CD4-positive, alpha-beta T cell treated with Interleukin-15 for 1 hour (primary cell): Measurements from ENCODE around the gene PPP1R13B.

Experiments used
- DNase-seq: peaks from one replicate; pipeline ENCODE4 v3.0.0-alpha.2; 2020

PPP1R13B gene

DNA sequence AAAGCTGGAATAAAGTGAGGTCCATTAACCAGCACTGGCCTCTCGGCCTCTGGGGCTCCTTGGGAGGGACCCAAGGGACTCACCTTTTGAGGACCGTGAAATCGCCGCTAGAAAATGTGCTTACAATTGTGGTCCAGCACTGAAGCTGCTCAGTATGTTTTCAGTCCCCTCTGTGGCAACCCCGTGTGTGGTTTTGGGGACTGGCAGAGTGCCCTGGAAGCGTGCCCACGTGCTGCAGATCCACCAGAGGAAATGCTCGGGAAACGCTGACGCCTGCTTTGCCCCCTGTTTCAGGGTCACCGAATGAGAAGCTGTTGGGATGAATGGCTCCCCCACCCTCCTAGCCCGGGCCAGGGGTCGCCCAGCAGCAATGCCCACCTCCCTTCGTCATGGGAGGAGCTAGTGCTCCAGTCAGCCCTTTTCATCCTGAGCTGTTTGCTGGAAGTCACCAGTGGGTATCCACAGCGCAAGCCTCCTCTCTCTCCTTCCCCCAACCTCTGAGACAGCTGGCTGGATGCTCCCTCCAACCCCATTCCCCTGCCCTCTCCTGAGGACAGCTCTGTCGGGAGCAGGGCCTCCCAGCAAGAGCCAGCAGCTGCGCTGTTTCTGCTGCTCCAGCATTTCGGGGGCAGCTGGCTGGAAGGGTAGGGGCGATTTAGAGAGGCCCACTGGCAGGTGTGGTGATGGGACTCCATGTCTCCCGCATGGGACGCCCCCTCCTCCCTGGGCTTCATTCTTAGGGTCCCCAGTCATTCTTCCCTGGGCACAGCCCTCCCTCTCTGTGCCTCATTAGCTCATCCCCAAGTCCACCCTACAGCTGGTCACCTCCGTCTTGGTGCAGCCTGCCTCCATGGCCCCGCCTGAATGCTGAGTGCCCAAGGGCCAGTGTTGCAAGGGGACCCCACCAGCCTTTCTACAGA lies 33.2 kb upstream of the PPP1R13B start:
- DNase-seq = peak; percentile 21

DNA sequence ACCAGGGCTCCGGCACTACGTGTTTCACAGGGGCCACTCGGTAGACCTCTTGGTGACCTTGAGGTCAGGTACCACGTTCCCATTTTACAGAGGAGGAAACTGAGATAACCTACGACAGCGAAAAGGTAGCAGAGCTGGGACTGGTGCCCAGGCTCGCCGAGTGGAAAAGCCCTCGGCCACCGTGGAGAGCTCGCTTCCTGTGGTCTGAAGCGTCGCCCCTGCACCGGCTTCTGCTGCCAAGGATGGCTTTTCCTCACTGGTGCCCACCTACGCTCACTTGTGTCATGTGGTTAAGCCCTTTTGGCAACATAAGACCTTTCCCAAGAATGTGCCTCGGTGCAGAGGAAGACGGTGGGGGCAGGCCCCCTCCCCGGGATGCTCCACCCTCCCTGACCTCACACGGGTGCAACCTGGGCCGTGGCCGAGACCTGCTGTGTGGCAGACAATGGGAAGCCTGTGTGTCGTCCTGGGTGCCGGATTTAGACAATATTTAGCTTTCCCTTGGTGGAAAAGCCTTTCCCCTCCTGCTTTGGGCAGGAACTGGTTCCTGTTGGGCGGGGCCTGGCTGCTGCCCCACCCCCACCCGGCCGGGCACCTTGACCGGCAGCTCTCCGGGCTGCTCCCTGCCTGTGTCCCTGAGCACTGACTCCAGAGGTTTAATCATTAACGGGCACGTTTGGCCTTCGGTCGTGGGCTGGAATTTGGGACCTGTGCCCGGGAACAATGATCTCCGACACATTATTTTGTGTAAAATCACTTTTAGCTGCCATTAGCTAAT lies 32.4 kb upstream of the PPP1R13B start:
- no peak for DNase-seq

DNA sequence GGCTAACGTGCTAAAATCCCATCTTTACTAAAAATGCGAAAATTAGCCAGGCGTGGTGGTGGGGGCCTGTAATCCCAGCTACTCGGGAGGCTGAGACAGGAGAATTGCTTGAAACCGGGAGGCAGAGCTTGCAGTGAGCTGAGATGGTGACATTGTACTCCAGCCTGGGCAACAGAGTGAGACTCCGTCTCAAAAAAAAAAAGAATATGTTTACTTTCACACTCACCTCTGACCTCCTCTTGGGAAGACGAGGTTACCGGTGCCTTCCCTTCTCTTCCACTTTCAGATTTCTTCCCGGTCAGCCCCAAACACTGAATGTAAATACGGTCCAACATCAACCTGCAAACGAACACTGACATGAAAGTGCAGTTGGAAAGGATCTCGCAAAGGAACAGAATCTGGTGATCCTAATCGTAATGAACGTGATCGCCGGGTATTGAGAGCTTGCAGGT lies 31.8 kb upstream of the PPP1R13B start:
- DNase-seq = no peak

DNA sequence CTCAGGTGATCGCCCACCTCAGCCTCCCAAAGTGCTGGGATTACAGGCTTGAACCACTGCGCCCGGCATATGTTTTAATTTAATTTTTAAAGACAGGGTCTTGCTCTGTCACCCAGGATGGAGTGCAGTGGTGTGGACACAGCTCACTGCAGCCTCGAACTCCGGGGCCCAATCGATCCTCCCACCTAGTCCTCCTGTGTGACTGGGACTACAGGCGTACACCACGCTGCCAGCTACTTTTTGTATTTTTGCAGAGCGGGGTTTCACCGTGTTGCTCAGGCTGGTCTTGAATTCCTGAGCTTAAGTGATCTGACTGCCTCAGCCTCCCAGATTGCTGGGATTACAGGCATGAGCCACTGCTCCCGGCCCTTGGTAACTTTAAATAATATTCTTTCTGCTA lies 30.8 kb upstream of the PPP1R13B start:
- no peak for DNase-seq

DNA sequence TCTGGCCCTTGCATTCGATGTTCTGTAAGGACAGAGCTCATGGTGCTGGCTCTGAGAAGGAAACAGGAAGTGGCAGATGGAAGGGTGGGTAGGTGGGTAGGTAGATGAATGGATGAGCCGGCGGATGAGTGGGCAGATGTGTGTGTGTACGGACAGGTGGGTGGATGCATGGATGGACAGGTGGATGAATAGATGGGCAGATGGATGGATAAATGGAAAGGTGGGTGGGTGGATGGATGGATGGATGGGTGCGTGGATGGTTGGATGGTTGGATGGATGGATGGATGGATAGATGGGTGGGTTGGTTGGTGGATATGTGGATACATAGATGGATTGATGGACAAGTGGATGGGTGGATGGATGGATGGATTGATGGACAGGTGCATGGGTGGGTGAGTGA lies 27.6 kb upstream of the PPP1R13B start:
- DNase-seq = no peak

DNA sequence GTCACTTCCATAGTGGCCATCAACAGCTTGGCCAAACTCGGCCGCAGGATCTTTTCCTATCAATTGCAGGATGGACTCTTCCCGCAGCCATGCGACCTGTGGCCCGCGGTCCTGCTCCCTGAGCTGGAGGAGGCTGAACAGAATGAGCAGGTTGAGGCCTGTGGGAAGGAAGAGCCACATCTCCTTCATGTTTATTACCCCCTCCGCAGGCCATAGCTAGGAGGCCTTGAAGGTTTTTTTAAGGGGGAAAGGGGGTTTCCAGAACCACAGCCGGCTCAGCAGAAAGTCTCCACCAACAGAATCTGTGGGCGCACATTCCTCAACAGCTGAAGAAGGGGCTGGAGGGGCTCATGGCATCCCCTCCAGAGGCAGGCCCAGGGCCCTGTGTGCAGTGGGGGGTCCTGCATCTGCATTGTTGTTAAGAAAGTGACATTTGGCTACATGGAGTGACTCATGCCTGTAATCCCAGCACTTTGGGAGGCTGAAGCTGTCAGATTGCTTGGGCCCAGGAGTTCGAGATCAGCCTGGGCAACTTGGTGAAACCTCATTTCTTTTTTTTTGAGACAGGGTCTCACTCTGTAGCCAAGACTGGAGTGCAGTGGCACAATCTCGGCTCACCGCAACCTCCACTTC lies 25.2 kb upstream of the PPP1R13B start:
- DNase-seq = no peak

DNA sequence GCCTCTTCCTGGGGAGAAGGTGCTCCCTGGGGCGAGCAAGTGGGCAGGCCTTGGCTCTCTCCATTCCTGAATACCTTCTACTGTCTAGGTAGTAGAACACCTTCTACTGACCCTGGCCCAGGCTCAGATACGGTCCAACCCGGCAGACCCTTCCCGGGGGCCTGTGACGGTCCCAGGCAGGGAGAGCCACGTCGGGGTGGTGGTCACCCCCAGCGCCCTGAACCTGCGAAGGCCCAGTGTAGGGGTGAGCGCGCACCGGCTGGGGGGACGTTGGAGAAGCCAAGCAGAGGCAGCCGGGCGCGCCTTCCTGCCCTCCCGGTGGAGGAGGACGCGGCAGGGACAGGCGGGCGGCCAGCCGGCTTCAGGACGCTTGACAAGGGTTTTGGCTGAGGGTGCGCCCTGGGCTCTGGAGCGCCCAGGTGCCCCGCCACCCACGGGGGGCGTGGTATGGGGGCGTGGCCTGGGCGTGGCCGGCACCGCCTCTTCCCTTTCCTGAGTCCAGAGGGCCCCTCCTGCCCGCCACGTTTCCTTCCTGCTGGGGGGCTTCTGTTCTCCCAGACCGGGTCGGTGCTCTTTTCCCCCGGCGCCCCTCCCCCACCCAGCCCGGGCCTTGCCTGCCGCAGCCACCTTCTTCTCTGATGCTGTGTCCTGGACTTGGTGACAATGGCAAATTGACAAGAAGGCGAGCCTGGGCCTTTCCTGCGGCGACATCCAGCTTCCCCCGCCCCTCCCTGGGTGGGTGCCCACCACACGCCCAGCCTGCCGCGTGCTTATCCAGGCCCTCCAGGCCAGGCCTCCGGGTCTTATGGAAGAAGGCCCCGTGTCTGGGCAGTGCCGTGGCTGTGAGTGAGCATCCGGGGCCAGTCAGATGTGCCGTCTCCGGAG lies 24.5 kb upstream of the PPP1R13B start:
- peak; percentile 65 for DNase-seq

DNA sequence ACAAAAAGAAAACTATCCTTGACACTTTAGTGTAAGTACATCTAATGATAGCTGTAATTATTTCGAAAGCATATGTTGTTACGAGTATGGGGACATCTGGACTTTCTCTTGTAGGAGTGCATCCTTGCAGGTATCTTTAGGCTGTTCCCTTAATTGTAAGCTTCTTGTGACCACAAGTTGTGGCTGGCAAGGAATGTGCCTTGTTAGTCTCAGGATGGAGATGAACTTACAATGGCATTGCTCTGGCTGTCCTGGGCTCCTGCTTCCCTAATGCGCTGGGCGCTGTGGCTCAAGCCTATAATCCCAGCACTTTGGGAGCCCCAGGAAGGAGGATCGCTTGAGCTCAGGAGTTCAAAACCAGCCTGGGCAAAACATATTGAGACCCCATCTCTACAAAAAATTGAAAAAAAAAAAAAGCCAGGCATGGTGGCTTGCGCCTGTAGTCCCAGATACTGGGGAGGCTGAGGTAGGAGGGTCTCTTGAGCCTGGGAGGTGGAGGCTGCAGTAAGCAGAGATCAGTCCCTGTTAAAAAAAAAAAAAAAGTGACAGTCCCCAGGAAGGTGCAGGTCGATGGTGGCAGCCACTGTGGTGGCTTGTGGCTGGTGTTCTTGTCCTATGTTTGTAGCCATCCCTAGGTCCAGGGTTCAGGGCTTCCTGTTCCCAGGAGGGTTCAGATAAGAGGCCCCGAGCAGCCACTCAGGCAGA lies 23.7 kb upstream of the PPP1R13B start:
- no peak for DNase-seq

DNA sequence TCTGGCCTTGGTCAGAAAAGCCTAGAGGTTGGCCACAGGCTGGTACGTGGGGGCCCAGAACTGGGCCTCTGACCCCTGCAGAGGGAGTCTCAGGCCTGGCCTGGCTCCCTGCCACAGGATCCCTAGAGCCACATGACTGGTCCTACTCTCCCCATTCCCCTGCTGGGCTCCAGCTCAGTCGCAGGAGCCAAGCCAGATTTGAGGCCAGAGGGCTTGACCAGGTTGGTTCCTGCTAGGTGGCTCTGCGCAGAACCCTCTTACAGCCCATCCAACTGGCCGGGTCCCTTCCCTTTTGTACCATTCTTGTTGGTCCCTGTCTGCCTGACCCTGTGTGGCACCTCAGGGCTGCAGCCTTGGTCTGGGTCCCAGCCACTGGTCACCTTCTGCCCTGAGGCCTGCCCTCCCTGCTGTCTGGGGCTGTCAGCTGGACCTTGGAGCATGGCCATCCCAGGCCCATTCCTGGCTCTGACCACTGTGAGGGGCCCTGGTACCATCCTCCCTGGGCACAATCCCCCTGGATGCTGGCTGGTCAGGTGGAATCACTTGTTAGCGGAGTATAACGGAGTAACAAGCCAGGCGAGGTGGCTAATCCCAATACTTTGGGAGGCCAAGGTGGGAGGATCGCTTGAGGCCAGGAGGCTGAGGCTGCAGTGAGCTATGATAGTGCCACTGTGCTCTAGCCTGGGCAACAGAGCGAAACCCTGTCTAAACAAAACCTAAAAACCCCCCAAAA lies 22.9 kb upstream of the PPP1R13B start:
- DNase-seq = no peak

DNA sequence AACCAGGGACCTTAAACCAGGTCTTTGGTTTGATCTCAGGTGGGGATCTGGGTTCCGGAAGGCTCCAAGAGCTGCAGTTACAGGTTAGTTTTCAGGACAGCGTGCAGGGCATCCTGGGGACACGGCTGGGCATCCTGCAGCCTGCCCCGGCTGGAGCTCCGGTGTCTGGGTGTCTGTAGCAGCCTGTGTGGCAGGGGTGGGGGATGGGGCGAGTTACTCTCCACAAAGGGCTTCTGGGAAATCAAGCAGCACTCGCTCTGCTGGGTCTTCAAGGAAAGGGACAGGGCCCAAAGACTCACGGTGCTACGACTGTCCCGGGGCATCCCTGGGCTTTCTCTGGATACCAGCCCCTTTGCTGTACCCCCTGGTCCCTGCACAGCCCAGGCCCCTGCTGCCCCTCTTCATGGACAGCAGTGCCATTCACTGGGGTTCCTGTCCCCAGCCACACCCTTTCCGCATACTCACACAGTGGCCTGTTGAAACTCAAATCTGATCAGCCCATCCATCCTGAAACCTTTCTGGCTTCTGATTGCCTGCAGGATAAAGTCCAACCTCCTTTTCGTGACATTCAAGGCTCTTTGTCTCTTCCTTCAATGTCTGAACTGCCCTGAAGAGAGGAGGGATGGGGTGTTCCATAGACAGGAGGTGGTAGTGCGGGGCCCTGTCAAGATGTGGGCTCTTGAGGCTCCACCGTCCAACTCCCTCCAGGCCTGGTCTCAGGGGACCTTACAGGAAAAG lies 22.2 kb upstream of the PPP1R13B start:
- no peak for DNase-seq

DNA sequence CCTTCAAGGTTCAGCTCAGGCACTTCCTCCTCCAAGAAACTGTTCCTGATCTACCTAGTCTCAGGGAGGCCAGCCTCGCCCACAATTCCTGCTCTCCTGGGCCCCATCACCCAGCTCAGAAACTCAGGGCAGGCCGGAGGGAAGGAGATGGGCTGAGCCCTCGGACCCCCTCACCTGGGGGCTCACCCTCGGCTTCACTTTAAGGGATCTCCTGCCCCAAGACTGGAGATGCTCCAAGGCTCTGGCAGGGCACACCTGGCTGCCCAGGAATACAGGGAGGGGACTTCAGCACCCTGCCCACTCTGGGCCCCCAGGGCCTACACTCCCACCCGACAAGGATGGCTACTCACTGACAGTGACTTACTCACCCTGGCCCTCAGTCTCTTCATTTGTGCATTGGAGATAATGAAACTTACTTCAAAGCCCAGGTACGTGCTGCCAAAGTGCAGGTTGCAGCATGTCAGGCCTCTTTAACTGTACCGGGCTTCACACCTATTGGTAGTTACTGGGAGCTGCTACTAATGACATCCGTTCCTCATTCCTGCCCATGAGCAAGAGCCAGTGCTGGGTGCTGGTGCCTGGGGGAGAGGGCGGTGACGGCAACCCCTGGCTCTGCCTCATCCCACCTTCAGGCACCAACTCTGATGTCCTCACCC lies 21.0 kb upstream of the PPP1R13B start:
- no peak for DNase-seq

DNA sequence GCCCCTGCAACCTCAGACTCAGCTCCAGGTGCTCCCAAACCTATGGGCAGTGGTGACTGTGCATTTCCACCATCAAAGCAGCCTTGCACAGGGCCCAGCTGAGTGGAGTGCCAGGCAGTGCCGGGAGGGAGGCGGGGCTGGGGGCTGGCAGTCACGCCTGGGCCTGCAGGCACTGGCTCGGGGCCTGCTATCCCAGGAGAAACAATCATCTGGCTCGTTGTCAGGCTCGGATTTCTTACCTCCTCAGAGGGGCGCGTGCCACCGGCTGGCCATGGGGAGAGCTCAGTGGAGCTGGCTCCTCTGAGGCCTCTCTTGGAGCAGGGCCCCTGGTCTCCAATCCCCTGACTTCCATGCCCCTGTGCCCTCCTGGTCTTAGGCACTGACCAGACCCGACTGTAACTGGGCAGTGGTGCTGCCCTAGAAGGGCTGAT lies 20.2 kb upstream of the PPP1R13B start:
- no peak for DNase-seq

DNA sequence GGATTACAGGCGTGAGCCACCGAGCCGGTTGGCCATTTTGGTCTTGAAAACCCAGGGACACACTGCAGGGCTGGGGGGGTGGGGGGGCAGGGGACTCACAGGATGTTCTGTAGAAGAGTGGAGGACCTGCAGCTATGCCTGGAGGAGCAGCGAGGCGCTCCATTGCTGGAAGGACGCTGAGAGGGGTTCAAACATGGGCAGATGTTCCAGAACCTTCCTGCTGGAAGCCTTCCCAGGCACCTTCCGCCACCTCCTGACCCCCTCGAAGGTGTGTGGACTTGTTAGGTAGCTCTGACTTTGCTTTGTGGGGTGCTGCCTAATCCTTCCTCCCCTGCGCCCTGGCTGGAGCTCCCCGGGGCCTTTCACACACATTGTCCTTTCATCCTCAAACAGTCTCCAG lies 19.6 kb upstream of the PPP1R13B start:
- no peak for DNase-seq

DNA sequence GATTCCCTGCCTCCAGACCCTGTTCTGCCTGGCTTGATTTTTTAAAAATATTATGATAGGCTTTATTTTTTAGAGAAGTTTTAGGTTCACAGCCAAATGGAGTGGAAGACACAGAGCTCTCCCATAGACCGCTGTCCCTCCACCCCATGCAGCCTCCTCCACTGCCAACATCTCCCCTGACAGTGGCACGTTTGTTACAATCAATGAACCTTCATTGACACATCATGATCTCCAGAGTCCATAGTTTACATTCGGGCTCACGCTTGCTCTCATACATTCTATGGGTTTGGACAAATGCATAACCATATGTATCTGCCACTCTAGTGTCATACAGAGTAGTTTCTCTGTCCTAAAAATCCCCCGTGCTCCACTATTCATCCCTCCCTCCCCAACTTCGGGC lies 15.9 kb upstream of the PPP1R13B start:
- no peak for DNase-seq

DNA sequence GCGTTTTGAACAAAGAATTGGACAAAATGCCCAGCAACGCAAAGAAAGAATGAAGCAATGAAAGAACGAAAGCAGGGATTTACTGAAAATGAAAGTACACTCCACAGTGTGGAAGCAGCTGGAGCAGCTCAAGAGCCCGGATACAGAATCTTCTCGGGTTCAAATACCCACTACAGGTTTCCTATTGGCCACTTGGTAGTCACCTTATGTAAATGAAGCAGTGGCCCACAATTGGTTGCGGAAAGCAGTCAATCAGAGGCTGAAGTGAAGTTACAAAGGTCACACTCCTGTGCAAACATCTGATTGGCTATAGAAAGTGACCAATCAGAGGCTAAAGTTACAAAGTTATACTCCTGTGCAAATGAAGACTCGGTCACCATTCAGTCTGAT lies 15.0 kb upstream of the PPP1R13B start:
- DNase-seq = no peak

DNA sequence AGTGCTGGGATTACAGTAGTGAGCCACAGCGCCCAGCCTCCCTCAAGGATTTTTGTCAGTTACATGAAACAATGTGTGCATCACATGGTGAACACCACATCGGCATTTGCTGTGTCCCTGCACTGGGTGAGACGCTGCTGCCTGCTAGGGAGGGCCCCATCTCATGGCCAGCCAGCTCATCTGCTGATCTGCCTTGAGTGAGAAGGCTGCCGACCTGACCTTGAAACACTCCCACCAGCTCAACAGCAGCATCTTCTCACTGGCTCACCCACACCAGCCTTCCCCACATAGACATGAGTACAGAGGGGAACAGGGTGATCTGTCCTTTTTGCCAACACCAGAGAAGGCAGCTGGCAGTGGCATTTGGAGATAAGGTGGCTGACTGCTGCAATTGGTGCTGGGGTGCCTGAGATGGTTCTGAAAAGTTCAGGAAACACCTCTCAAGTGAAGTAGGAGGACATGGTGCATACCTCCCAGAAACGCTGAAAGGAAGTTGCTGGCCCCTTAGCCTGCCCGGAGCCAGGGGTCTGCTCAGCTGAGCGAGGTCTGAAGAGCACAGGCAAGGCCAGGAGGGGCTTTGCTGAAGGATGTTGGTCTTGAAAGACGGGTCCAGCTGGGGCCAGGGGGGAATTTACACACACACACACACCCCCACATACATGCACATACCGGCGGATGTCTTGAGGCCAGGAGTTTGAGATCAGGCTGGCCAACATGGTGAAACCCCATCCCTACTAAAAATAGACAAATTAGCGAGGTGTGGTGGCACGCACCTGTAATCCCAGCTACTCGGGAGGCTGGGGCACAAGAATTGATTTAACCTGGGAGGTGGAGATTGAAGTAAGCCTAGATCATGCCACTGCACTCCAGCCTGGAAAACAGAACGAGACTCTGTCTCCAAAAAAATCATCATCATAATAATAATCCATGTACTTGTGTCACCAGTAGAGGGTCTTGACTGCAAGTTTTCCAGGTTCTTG lies 14.3 kb upstream of the PPP1R13B start:
- DNase-seq = no peak

DNA sequence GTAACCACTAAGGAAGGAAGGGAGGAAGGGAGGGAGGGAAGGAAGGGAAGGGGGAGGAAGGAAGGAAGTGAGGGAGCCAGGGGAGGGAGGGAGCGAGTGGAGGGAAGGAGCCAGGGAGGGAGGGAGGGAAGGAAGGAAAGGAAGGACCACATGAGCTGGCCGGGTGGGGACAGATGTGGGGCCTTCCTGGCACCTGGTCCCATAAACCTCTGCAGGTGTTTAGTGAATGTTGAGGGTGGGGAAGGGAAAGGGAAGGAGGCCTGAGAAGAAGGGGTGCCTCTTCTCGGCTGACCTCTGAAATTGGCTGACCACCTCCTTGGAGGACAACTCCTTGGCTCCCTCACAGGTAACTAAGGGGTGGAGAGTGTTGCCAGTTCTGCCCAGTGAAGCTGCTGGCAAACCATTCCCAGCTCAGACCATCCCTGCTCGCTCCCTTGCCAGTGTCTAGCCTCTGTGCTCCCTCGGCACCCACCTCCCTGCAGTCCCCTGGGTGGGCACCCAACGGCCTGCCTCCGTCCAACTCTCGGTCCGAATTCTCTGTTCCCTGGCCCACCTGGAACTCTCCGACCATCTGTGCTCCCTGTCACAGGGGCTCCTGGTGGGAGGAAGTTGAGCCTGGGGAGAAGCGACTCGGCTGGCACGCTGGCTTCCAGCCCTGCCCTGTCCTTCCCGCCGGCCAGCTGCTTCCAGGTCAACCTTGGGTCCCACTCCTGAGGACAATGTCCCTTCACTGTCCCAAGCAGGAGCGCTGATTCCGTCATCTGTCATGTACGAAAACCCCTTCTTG lies 12.2 kb upstream of the PPP1R13B start:
- DNase-seq = no peak
